Measurements from ENCODE around the gene MYLK.

Gene MYLK

DNA sequence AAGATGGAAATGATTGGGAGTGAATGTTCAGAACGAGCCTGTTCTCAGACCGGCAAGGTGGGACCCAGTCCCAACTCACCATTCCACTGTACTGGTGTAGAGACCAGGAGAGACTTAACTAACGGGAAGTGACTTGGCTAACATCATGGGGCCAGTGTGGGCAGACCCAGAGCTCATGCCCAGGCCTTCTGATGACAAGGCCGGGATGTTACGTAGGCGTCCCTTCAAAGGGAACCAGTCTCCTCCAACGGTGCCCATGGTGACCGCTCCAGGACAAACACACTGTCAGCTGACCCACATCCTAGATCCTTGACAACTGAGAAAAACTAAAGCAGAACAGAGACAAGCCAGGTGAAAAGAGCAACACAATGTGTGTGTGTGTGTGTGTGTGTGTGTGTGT, 170.9 kb downstream of the MYLK start:
- TF ChIP-seq SIN3A (IDR thresholded peaks at IDR 0.05; ENCODE audit: borderline replicate concordance, insufficient read depth, low read length) (no peak), TAF1 (IDR thresholded peaks at IDR 0.05; ENCODE audit: borderline replicate concordance, insufficient read depth, low read length) (no peak), POLR2AphosphoS5 (IDR thresholded peaks at IDR 0.05; ENCODE audit: low read depth, low read length) (no peak), FOXP2 (optimal IDR thresholded peaks at IDR 0.05; ENCODE audit: borderline replicate concordance, extremely low read depth, extremely low read length, insufficient read depth) (no peak)
- TF ChIP-seq, protein P1, sequence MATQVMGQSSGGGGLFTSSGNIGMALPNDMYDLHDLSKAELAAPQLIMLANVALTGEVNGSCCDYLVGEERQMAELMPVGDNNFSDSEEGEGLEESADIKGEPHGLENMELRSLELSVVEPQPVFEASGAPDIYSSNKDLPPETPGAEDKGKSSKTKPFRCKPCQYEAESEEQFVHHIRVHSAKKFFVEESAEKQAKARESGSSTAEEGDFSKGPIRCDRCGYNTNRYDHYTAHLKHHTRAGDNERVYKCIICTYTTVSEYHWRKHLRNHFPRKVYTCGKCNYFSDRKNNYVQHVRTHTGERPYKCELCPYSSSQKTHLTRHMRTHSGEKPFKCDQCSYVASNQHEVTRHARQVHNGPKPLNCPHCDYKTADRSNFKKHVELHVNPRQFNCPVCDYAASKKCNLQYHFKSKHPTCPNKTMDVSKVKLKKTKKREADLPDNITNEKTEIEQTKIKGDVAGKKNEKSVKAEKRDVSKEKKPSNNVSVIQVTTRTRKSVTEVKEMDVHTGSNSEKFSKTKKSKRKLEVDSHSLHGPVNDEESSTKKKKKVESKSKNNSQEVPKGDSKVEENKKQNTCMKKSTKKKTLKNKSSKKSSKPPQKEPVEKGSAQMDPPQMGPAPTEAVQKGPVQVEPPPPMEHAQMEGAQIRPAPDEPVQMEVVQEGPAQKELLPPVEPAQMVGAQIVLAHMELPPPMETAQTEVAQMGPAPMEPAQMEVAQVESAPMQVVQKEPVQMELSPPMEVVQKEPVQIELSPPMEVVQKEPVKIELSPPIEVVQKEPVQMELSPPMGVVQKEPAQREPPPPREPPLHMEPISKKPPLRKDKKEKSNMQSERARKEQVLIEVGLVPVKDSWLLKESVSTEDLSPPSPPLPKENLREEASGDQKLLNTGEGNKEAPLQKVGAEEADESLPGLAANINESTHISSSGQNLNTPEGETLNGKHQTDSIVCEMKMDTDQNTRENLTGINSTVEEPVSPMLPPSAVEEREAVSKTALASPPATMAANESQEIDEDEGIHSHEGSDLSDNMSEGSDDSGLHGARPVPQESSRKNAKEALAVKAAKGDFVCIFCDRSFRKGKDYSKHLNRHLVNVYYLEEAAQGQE (IDR thresholded peaks at IDR 0.05; ENCODE audit: insufficient read depth in 1 of 2, low read depth in 2 of 2, low read length in 2 of 2), result no peak

DNA sequence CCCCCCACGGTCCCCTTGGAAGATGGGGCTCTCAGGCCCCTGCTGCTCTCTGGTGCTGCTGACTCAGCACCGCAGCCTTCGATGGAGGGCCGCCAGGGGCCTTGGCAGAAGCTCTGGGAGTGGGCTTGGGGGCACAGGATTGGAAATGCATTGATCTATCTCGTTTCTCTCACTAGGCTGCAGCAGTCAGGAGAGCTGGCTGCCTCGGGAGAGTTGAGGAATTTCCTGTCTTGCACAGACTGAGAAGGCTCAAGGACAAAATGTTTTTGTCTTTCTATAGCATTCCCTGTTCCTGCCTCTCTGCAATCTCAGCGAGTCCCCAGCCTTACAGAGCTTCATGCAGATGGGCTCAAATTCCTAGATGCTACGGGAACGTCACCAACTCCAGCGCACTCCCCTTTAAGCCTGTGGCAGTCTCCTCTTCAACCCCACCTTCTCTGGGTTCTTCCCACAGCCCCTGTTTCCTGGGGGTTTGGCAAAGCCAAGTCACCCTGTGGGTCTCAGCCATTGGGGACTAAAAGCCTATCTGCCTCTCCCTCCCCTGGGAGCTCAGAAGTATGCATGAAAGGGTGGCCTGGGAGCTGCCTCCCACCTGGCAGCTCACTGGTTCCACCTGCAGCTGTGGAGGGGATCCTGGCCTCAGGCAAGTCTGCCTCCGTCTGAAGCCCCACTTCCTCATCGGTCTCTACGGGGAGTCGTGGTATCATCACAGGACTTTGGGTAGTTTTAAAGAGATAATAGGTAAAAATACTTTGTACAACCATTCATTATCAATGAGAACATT, 171.9 kb downstream of the MYLK start:
- TF ChIP-seq, protein P1 (IDR thresholded peaks at IDR 0.05; ENCODE audit: insufficient read depth in 1 of 2, low read depth in 2 of 2, low read length in 2 of 2), result no peak
- TF ChIP-seq POLR2AphosphoS5 (IDR thresholded peaks at IDR 0.05; ENCODE audit: low read depth, low read length) (no peak), TAF1 (IDR thresholded peaks at IDR 0.05; ENCODE audit: borderline replicate concordance, insufficient read depth, low read length) (no peak), SIN3A (IDR thresholded peaks at IDR 0.05; ENCODE audit: borderline replicate concordance, insufficient read depth, low read length) (no peak), FOXP2 (optimal IDR thresholded peaks at IDR 0.05; ENCODE audit: borderline replicate concordance, extremely low read depth, extremely low read length, insufficient read depth) (no peak)

DNA sequence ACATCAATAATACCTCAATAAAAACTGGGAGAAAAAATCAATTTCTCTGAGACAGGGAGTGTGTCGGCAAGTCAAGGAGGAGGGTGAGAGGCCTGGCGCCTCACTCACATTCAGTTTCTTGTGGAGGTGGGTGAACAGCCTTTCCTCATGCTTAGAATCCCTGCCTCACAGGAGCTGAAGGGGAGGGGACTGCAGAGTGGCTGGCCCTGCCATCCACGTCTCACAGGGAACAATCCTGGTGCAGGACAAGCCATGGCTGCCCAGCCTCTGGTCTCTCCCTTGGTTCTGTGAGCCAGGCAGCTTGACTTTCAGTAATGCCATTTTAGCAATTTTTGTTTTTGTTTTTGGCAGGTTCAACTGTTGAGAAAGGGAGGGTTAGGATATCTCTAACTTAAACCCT, 172.8 kb downstream of the MYLK start:
- TF ChIP-seq TAF1 (IDR thresholded peaks at IDR 0.05; ENCODE audit: borderline replicate concordance, insufficient read depth, low read length), result no peak
- TF ChIP-seq SIN3A (IDR thresholded peaks at IDR 0.05; ENCODE audit: borderline replicate concordance, insufficient read depth, low read length), result no peak
- no peak for TF ChIP-seq FOXP2 (optimal IDR thresholded peaks at IDR 0.05; ENCODE audit: borderline replicate concordance, extremely low read depth, extremely low read length, insufficient read depth)
- TF ChIP-seq, protein P1 (IDR thresholded peaks at IDR 0.05; ENCODE audit: insufficient read depth in 1 of 2, low read depth in 2 of 2, low read length in 2 of 2), result no peak
- TF ChIP-seq POLR2AphosphoS5 (IDR thresholded peaks at IDR 0.05; ENCODE audit: low read depth, low read length), result no peak

DNA sequence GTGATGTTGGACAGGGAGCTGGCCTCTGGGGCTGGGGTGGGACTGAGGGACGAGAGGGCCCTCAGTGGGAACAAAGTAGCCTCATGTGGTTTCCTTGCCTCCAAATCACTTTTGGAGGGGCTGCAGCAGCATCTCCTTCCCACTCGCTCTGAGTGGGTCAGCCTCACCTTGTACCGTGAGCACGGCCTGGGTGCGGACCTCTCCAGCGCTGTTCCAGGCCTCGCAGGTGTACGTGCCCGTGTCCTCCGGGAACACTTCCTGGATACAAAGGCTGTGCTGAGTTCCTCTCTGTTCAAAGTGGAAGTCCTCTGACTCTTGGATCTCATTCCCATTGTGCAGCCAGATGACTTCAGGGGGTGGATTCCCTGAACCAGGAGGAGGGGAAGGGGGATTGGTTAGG, 175.6 kb downstream of the MYLK start:
- TF ChIP-seq, protein P1 (IDR thresholded peaks at IDR 0.05; ENCODE audit: insufficient read depth in 1 of 2, low read depth in 2 of 2, low read length in 2 of 2), result no peak
- TF ChIP-seq FOXP2 (optimal IDR thresholded peaks at IDR 0.05; ENCODE audit: borderline replicate concordance, extremely low read depth, extremely low read length, insufficient read depth) (no peak), POLR2AphosphoS5 (IDR thresholded peaks at IDR 0.05; ENCODE audit: low read depth, low read length) (no peak), TAF1 (IDR thresholded peaks at IDR 0.05; ENCODE audit: borderline replicate concordance, insufficient read depth, low read length) (no peak), SIN3A (IDR thresholded peaks at IDR 0.05; ENCODE audit: borderline replicate concordance, insufficient read depth, low read length) (no peak)

Data from PFSK-1 (cell line).